NB4 (cell line): Measurements from ENCODE around the gene LDLRAD4.

Experiments
- MYC ChIP-seq: IDR thresholded peaks from 2 replicates; pipeline ENCODE4 v1.6.1; 2011; ENCODE audit warnings: low read depth, low read length
- POLR2A ChIP-seq: IDR thresholded peaks from 2 replicates; pipeline ENCODE4 v1.6.1; 2011; ENCODE audit warnings: mild to moderate bottlenecking; ENCODE audit not compliant: insufficient read length; ENCODE audit errors: extremely low read depth
- TF ChIP-seq, protein P1 (sequence below): IDR thresholded peaks from one replicate; pipeline ENCODE4 v1.5.1; 2012; ENCODE audit warnings: low read depth, low read length
- TF ChIP-seq, protein P2 (sequence below): IDR thresholded peaks from 2 replicates; pipeline ENCODE4 v1.6.1; 2011; ENCODE audit warnings: low read depth, low read length

DNA sequence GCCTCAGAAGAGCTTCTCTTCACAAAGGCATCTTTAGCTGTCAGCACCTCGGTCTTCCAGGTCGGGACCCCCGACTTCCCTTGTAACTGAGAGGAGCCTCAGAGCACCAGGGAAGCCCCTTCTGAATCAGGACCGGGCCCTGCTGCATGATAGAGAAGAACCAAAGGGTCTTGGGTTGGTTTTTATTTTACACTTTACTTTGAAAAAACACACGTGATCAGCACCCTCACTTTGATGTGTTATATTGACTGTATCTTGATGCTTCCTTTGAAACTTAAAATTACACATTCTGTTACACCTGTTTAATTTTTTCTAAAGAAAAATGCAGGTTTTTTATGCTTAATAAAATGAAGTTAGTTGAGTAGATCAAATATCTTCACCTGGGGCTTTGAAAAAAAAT, 305.5 kb downstream of the LDLRAD4 start:
- TF ChIP-seq POLR2A (no peak), MYC (no peak)
- TF ChIP-seq, protein P1, sequence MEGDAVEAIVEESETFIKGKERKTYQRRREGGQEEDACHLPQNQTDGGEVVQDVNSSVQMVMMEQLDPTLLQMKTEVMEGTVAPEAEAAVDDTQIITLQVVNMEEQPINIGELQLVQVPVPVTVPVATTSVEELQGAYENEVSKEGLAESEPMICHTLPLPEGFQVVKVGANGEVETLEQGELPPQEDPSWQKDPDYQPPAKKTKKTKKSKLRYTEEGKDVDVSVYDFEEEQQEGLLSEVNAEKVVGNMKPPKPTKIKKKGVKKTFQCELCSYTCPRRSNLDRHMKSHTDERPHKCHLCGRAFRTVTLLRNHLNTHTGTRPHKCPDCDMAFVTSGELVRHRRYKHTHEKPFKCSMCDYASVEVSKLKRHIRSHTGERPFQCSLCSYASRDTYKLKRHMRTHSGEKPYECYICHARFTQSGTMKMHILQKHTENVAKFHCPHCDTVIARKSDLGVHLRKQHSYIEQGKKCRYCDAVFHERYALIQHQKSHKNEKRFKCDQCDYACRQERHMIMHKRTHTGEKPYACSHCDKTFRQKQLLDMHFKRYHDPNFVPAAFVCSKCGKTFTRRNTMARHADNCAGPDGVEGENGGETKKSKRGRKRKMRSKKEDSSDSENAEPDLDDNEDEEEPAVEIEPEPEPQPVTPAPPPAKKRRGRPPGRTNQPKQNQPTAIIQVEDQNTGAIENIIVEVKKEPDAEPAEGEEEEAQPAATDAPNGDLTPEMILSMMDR = no peak
- TF ChIP-seq, protein P2, sequence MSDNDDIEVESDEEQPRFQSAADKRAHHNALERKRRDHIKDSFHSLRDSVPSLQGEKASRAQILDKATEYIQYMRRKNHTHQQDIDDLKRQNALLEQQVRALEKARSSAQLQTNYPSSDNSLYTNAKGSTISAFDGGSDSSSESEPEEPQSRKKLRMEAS = no peak
